ENCODE data around the gene ZC3H14.

ZC3H14 gene

GRCh38 chr14:88518592-88519512, 44.0 kb upstream of the ZC3H14 start:
- Histone ChIP-seq H3F3A (ENCODE audit: insufficient read depth, low read length) (no peaks in the 10 kb centered on the region), H3K9me2 (ENCODE audit: low read depth, low read length) (no peaks in the 10 kb centered on the region), H3K27ac (ENCODE audit: low read depth, low read length, poor library complexity, severe bottlenecking) (no peak overlapping the region), H2AFZ (ENCODE audit: low read length) (no peak overlapping the region), H3K79me2 (ENCODE audit: insufficient read depth, low read length) (no peaks in the 10 kb centered on the region), H3K4me2 (ENCODE audit: low read length) (no peak overlapping the region), H3K27me3 (ENCODE audit: insufficient read depth, low read length) (no peaks in the 10 kb centered on the region), H3K9ac (ENCODE audit: low read length) (no peak overlapping the region), H3K4me1 (ENCODE audit: insufficient read depth, low read length, severe bottlenecking) (no peaks in the 10 kb centered on the region), H3K9me3 (ENCODE audit: low read length) (no peaks in the 10 kb centered on the region), H4K20me1 (ENCODE audit: insufficient read depth, low read length) (no peaks in the 10 kb centered on the region), H3K4me3 (ENCODE audit: low read depth, low read length, poor library complexity, severe bottlenecking) (no peak overlapping the region), H3K36me3 (ENCODE audit: insufficient read depth, low read length) (no peaks in the 10 kb centered on the region)
- TF ChIP-seq CTCF (IDR thresholded peaks at IDR 0.05; ENCODE audit: low read length): no peak
- no peak for TF ChIP-seq EZH2 (IDR thresholded peaks at IDR 0.05; ENCODE audit: borderline replicate concordance, low read length)

- Histone ChIP-seq H3K79me2 (ENCODE audit: insufficient read depth, low read length) (no peaks in the 10 kb centered on the region), H3K4me2 (ENCODE audit: low read length) (no peak overlapping the region), H3K27ac (ENCODE audit: low read depth, low read length, poor library complexity, severe bottlenecking) (no peak overlapping the region), H3F3A (ENCODE audit: insufficient read depth, low read length) (no peaks in the 10 kb centered on the region), H3K9me3 (ENCODE audit: low read length) (no peaks in the 10 kb centered on the region), H3K9me2 (ENCODE audit: low read depth, low read length) (no peaks in the 10 kb centered on the region), H3K36me3 (ENCODE audit: insufficient read depth, low read length) (no peaks in the 10 kb centered on the region), H2AFZ (ENCODE audit: low read length) (no peak overlapping the region), H3K4me3 (ENCODE audit: low read depth, low read length, poor library complexity, severe bottlenecking) (no peak overlapping the region), H3K9ac (ENCODE audit: low read length) (no peak overlapping the region), H4K20me1 (ENCODE audit: insufficient read depth, low read length) (no peaks in the 10 kb centered on the region), H3K27me3 (ENCODE audit: insufficient read depth, low read length) (no peaks in the 10 kb centered on the region), H3K4me1 (ENCODE audit: insufficient read depth, low read length, severe bottlenecking) (no peaks in the 10 kb centered on the region)
- TF ChIP-seq CTCF (IDR thresholded peaks at IDR 0.05; ENCODE audit: low read length) (no peak), EZH2 (IDR thresholded peaks at IDR 0.05; ENCODE audit: borderline replicate concordance, low read length) (no peak)
Measured at GRCh38 chr14:88519907-88520306, 42.9 kb upstream of the ZC3H14 start.

GRCh38 chr14:88521818-88522217, 41.0 kb upstream of the ZC3H14 start:
- Histone ChIP-seq H3K79me2 (ENCODE audit: insufficient read depth, low read length) (no peaks in the 10 kb centered on the region), H3K27ac (ENCODE audit: low read depth, low read length, poor library complexity, severe bottlenecking) (no peak overlapping the region), H3K9me3 (ENCODE audit: low read length) (no peaks in the 10 kb centered on the region), H3K9me2 (ENCODE audit: low read depth, low read length) (no peaks in the 10 kb centered on the region), H3K4me2 (ENCODE audit: low read length) (no peak overlapping the region), H2AFZ (ENCODE audit: low read length) (no peak overlapping the region), H3K36me3 (ENCODE audit: insufficient read depth, low read length) (no peaks in the 10 kb centered on the region), H3K4me3 (ENCODE audit: low read depth, low read length, poor library complexity, severe bottlenecking) (no peak overlapping the region), H4K20me1 (ENCODE audit: insufficient read depth, low read length) (no peaks in the 10 kb centered on the region), H3K27me3 (ENCODE audit: insufficient read depth, low read length) (no peaks in the 10 kb centered on the region), H3K4me1 (ENCODE audit: insufficient read depth, low read length, severe bottlenecking) (no peaks in the 10 kb centered on the region), H3K9ac (ENCODE audit: low read length) (no peak overlapping the region), H3F3A (ENCODE audit: insufficient read depth, low read length) (no peaks in the 10 kb centered on the region)
- TF ChIP-seq EZH2 (IDR thresholded peaks at IDR 0.05; ENCODE audit: borderline replicate concordance, low read length) (no peak), CTCF (IDR thresholded peaks at IDR 0.05; ENCODE audit: low read length) (no peak)

Data from OCI-LY1 (cell line).